Neuronal stem cell (in vitro differentiated cells): ENCODE data around the gene CALML3. TPM values are rescaled to one million over a fixed set of nuclear protein-coding genes. Genes with fewer than 3 reads are reported as not detected.
A peak's percentile ranks its signal among the peaks of the same experiment; 100 is the strongest.
"Not testable (repeated sequence)": the region's sequence is repeated elsewhere in the genome, so short reads cannot be mapped to it uniquely, and the experiment has no call there.

Experiments
- DNase-seq: peaks from one replicate; pipeline ENCODE4 v3.0.0-alpha.2; 2013; ENCODE audit warnings: low spot score
- H2AFZ ChIP-seq: one replicate; pipeline ENCODE4 v1.6.1; 2013; ENCODE audit warnings: mild to moderate bottlenecking, low read length, inconsistent platforms
- H2AK5ac ChIP-seq: 2 replicates; pipeline ENCODE4 v1.6.1; 2013; ENCODE audit warnings: low read depth, mild to moderate bottlenecking, inconsistent platforms, low read length, moderate library complexity, mixed read lengths
- H2BK120ac ChIP-seq: 2 replicates; pipeline ENCODE4 v1.6.1; 2013; ENCODE audit warnings: low read depth, mild to moderate bottlenecking, inconsistent platforms, low read length, moderate library complexity, mixed read lengths
- H2BK12ac ChIP-seq: one replicate; pipeline ENCODE4 v1.6.1; 2013; ENCODE audit warnings: low read length, inconsistent platforms
- H2BK15ac ChIP-seq: 2 replicates; pipeline ENCODE4 v1.6.1; 2013; ENCODE audit warnings: mild to moderate bottlenecking, low read length, inconsistent platforms, mixed read lengths
- H2BK5ac ChIP-seq: one replicate; pipeline ENCODE4 v1.6.1; 2013; ENCODE audit warnings: inconsistent platforms, mild to moderate bottlenecking, low read length, moderate library complexity
- H3K14ac ChIP-seq: one replicate; pipeline ENCODE4 v1.6.1; 2013; ENCODE audit warnings: low read length, inconsistent platforms
- H3K18ac ChIP-seq: 2 replicates; pipeline ENCODE4 v1.6.1; 2013; ENCODE audit warnings: low read length, inconsistent platforms
- H3K23ac ChIP-seq: 2 replicates; pipeline ENCODE4 v1.6.1; 2013; ENCODE audit warnings: low read depth, mild to moderate bottlenecking, mixed read lengths, low read length, inconsistent platforms; ENCODE audit not compliant: poor library complexity
- H3K27ac ChIP-seq: replicated peaks from 3 replicates; pipeline ENCODE4 v1.5.1; 2013; ENCODE audit warnings: low read length, inconsistent platforms
- H3K27me3 ChIP-seq, 3 experiments: 2 replicates each; pipeline ENCODE4 v1.6.1; 2013; ENCODE audit warnings: low read length in 3 of 3, mild to moderate bottlenecking in 2 of 3, inconsistent platforms in 1 of 3, low read depth in 1 of 3, mixed read lengths in 1 of 3, moderate library complexity in 1 of 3; ENCODE audit not compliant: control insufficient read depth in 3 of 3, insufficient read depth in 3 of 3
- H3K36me3 ChIP-seq, 2 donors: replicated peaks in 1 of 2; 2 replicates each; pipeline ENCODE4 v1.6.1; 2013; ENCODE audit warnings: low read length in 2 of 2; ENCODE audit not compliant: control insufficient read depth in 2 of 2, insufficient read depth in 2 of 2
- H3K4ac ChIP-seq: 2 replicates; pipeline ENCODE4 v1.6.1; 2013; ENCODE audit warnings: inconsistent platforms, mild to moderate bottlenecking, low read length, moderate library complexity
- H3K4me1 ChIP-seq, 2 donors: 1 replicate in 1 of 2; 2 replicates in 1 of 2; pipeline ENCODE4 v1.6.1; 2013; ENCODE audit warnings: low read length in 2 of 2, low read depth in 1 of 2; ENCODE audit not compliant: control insufficient read depth in 2 of 2, insufficient read depth in 1 of 2
- H3K4me2 ChIP-seq: one replicate; pipeline ENCODE4 v1.6.1; 2013; ENCODE audit warnings: mild to moderate bottlenecking, low read length, inconsistent platforms; ENCODE audit not compliant: insufficient read depth, poor library complexity, severe bottlenecking
- H3K4me3 ChIP-seq, 2 donors: 2 replicates each; pipeline ENCODE4 v1.5.1; 2013; ENCODE audit warnings: low read length in 2 of 2, mild to moderate bottlenecking in 2 of 2, inconsistent platforms in 1 of 2, moderate library complexity in 1 of 2
- H3K79me1 ChIP-seq: one replicate; pipeline ENCODE4 v1.6.1; 2013; ENCODE audit warnings: low read depth, mild to moderate bottlenecking, inconsistent platforms, low read length, moderate library complexity
- H3K9ac ChIP-seq: one replicate; pipeline ENCODE4 v1.6.1; 2013; ENCODE audit warnings: mild to moderate bottlenecking, low read depth, low read length, inconsistent platforms; ENCODE audit not compliant: poor library complexity
- H3K9me3 ChIP-seq, 2 donors: replicated peaks in 1 of 2; 2 replicates each; pipeline versions ENCODE3 to v1.6.1; 2013; ENCODE audit warnings: low read length in 2 of 2, mild to moderate bottlenecking in 2 of 2, inconsistent platforms in 1 of 2, low read depth in 1 of 2, mixed read lengths in 1 of 2, moderate library complexity in 1 of 2; ENCODE audit not compliant: control insufficient read depth in 2 of 2, insufficient read depth in 1 of 2
- H4K8ac ChIP-seq: one replicate; pipeline ENCODE4 v1.6.1; 2013; ENCODE audit warnings: low read depth, mild to moderate bottlenecking, inconsistent platforms, low read length, moderate library complexity
- H4K91ac ChIP-seq: one replicate; pipeline ENCODE4 v1.6.1; 2013; ENCODE audit warnings: low read length, low read depth, mild to moderate bottlenecking, inconsistent platforms; ENCODE audit not compliant: poor library complexity
- WGBS, 2 donors: extraction: QIAGEN DNeasy Blood & Tissue Kit; methylation state at CpG; one replicate each; pipeline ENCODE4 v1.1.7; 2013; ENCODE audit warnings: missing lambda C conversion rate in 2 of 2, mixed read lengths in 1 of 2; ENCODE audit not compliant: insufficient read length in 2 of 2, insufficient replicate concordance in 1 of 2; ENCODE audit errors: extremely low coverage in 2 of 2; 5-methylcytosine and 5-hydroxymethylcytosine counted together
- polyA plus RNA-seq, 2 experiments: library from polyadenylated mRNA; stranded (reverse); fragments of 200-250 nt; gene quantifications; one replicate each; pipeline ENCODE4 v1.2.3, GENCODE V29; 2013

Gene CALML3
- not detected for polyA plus RNA-seq (2013, experiment 1 of 2)
- not detected for polyA plus RNA-seq (2013, experiment 2 of 2)

DNA sequence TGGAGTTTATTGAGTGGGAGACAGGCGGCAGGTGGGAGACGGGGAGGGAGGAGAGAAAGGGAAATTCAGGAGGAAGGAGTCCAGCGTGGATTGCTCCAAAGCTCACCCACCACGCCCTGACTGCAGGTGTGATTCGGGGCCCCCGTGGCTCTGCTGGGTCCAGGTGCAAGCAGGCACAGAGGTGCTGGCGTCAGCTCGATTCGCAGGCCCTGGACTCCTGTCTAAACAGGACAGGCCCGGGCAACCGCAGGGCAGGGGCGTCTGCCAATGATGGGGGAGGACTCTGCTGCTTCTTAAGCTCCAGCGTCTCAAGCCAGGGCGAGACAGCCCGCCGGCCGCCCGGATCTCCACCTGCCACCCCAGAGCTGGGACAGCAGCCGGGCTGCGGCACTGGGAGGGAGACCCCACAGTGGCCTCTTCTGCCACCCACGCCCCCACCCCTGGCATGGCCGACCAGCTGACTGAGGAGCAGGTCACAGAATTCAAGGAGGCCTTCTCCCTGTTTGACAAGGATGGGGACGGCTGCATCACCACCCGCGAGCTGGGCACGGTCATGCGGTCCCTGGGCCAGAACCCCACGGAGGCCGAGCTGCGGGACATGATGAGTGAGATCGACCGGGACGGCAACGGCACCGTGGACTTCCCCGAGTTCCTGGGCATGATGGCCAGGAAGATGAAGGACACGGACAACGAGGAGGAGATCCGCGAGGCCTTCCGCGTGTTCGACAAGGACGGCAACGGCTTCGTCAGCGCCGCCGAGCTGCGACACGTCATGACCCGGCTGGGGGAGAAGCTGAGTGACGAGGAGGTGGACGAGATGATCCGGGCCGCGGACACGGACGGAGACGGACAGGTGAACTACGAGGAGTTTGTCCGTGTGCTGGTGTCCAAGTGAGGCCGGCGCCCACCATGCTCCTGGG, at the start of gene CALML3:
Gene CALML3, plus strand, starts transcription at position 321 of the 920 bp plus-strand sequence. Its CDS starts 125 bp downstream, at position 446.
- H4K91ac ChIP-seq, result peak within 1 kb of the TSS; percentile 19
- H3K9ac ChIP-seq, result no peak within 1 kb of the TSS
- H2BK120ac ChIP-seq, result no peak within 1 kb of the TSS
- no peaks in the 10 kb centered on the region for H3K79me1 ChIP-seq
- H2AK5ac ChIP-seq, result peak within 1 kb of the TSS; percentile 89
- no peaks in the 10 kb centered on the region for H3K36me3 ChIP-seq
- H3K4me2 ChIP-seq, result no peak within 1 kb of the TSS
- peaks cover 0 to 1% of the 10 kb centered on the region in 2 donors for H3K4me1 ChIP-seq
- H3K4ac ChIP-seq, result no peak within 1 kb of the TSS
- H4K8ac ChIP-seq, result no peak within 1 kb of the TSS
- no peak within 1 kb of the TSS for H2AFZ ChIP-seq
- H3K27ac ChIP-seq, result no peak within 1 kb of the TSS
- peak within 1 kb of the TSS; percentile 4 for H2BK12ac ChIP-seq
- no peak for DNase-seq
- peaks cover 0 to 4% of the 10 kb centered on the region in 2 donors for H3K9me3 ChIP-seq
- H3K14ac ChIP-seq, result peak within 1 kb of the TSS; percentile 89
- H3K23ac ChIP-seq, result peak within 1 kb of the TSS; percentile 69
- H2BK5ac ChIP-seq, result peak within 1 kb of the TSS; percentile 27
- H3K4me3 ChIP-seq, result peak within 1 kb of the TSS in 1 of 2 donors; percentile 13
- no peaks in the 10 kb centered on the region for H3K27me3 ChIP-seq
- WGBS, 2 donors, result no CpG with 5 or more reads among the region's 64 CpGs
- peak within 1 kb of the TSS; percentile 84 for H3K18ac ChIP-seq
- peak within 1 kb of the TSS; percentile 15 for H2BK15ac ChIP-seq

DNA sequence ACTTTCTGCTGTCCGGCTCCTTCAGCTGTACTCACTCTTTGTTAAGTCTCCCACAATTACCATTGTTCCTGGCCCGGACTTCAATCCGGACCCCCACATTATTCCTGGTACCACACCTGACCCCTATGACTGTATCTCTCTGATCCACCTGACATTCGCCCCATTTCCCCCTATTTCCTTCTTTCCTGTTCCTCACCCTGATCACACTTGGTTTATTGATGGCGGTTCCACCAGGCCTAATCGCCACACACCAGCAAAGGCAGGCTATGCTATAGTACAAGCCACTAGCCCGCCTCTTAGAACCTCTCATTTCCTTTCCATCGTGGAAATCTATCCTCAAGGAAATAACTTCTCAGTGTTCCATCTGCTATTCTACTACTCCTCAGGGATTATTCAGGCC, 49.7 kb upstream of the CALML3 start:
- not testable (repeated sequence) for H2BK15ac ChIP-seq, H2BK5ac ChIP-seq, H2BK12ac ChIP-seq, H4K8ac ChIP-seq, H3K9ac ChIP-seq, H3K79me1 ChIP-seq, H3K4me1 ChIP-seq, H3K14ac ChIP-seq, H3K9me3 ChIP-seq, H3K27me3 ChIP-seq, H3K4me2 ChIP-seq, H3K36me3 ChIP-seq, H2BK120ac ChIP-seq, H3K23ac ChIP-seq, H2AK5ac ChIP-seq, H4K91ac ChIP-seq, DNase-seq, H3K27ac ChIP-seq, H2AFZ ChIP-seq, H3K4ac ChIP-seq, H3K4me3 ChIP-seq, H3K18ac ChIP-seq
- WGBS, 2 donors, result no CpG with 5 or more reads among the region's 8 CpGs

DNA sequence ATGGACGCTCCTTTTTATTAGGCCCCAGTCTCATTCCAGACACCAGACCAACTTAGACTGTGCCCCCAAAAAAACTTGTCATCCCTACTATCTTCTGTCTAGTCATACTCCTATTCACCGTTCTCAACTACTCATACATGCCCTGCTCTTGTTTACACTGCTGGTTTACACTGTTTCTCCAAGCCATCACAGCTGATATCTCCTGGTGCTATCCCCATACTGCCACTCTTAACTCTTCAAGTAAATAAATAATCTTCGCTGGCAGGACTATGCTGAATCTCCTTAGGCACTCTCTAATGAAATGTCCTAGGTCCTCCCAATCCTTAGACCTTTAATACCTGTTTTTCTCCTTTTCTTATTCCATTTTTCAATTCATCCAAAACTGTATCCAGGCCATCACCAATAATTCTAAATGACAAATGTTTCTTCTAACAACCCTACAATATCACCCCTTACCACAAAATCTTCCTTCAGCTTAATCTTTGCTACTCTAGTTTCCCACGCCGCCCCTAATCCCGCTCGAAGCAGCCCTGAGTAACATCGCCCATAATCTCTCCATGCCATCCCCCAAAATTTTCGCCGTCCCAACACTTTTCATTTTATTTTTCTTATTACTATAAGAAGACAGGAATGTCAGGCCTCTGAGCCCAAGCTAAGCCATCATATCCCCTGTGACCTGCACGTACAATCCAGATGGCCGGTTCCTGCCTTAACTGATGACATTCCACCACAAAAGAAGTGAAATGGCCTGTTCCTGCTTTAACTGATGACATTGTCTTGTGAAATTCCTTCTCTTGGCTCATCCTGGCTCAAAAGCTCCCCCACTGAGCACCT, 48.6 kb upstream of the CALML3 start:
- H3K14ac ChIP-seq, H3K27ac ChIP-seq, H3K4me1 ChIP-seq, H2AFZ ChIP-seq, H3K9ac ChIP-seq, H2BK120ac ChIP-seq, H3K4ac ChIP-seq, H2BK12ac ChIP-seq, H3K79me1 ChIP-seq, H3K18ac ChIP-seq, H4K91ac ChIP-seq, H2BK15ac ChIP-seq, H4K8ac ChIP-seq, H3K36me3 ChIP-seq, H3K23ac ChIP-seq, H3K4me2 ChIP-seq, H3K9me3 ChIP-seq, H2AK5ac ChIP-seq, H3K27me3 ChIP-seq, DNase-seq, H3K4me3 ChIP-seq, H2BK5ac ChIP-seq: not testable (repeated sequence)
- WGBS, 2 donors, result 100% methylated on average over 2 of the region's 12 CpGs; no CpG with 5 or more reads in 1 of the 2 donors
